Measurements from ENCODE around the gene GPC5. TPM values are rescaled to one million over a fixed set of nuclear protein-coding genes. Genes with fewer than 3 reads are reported as not detected.

The GPC5 gene
- total RNA-seq, 2 experiments from 2014 or later, result 2.4 TPM; not detected in 1

- TF ChIP-seq EZH2phosphoT487 (IDR thresholded peaks at IDR 0.05; ENCODE audit: borderline replicate concordance, low read depth, low read length), result no peak
- TF ChIP-seq CTCF (conservative IDR thresholded peaks at IDR 0.05; ENCODE audit: low read length), result no peak
- Histone ChIP-seq H2AFZ (ENCODE audit: low read length) (no peak overlapping the region), H3K4me3 (ENCODE audit: low read depth, low read length, poor library complexity, severe bottlenecking) (no peak overlapping the region), H3K79me2 (ENCODE audit: insufficient read depth, low read depth, low read length) (no peaks in the 10 kb centered on the region), H3K4me1 (ENCODE audit: insufficient read depth, low read length, poor library complexity, severe bottlenecking) (no peaks in the 10 kb centered on the region), H3K36me3 (ENCODE audit: insufficient read depth, low read length) (no peaks in the 10 kb centered on the region), H4K20me1 (ENCODE audit: insufficient read depth, low read length) (no peaks in the 10 kb centered on the region), H3K4me2 (ENCODE audit: low read length) (no peak overlapping the region), H3K9me2 (ENCODE audit: insufficient read depth, low read length) (no peaks in the 10 kb centered on the region), H3K27ac (ENCODE audit: low read depth, low read length, poor library complexity, severe bottlenecking) (no peak overlapping the region), H3K9me3 (ENCODE audit: low read length) (no peaks in the 10 kb centered on the region)
- no TSS peak for BruUV-seq (replicated peaks)
- DNase-seq (ENCODE audit: low spot score), result no peak
- CTCF ChIA-PET (ENCODE audit: unreplicated experiment), result no interaction called here
- intact Hi-C loops (cut with micrococcal nuclease; ENCODE audit: unreplicated experiment), result no loop called here
- POLR2A ChIA-PET, result interaction anchor here (0.7 to 2.0 kb wide), 2 partner anchors 16 to 52 kb away, joined by 3 to 6 read pairs; no protein-coding TSS in a partner anchor
Measured at GRCh38 chr13:91882918-91883317, 484.5 kb downstream of the GPC5 start.

GRCh38 chr13:91889641-91890040, 491.2 kb downstream of the GPC5 start:
- no peaks in the 10 kb centered on the region for H4K20me1 ChIP-seq (ENCODE audit: insufficient read depth, low read length)
- ChIA-PET POLR2A (interaction anchor here (1.0 to 3.1 kb wide), 3 partner anchors 10 to 49 kb away, joined by 3 to 11 read pairs (median 10); no protein-coding TSS in a partner anchor), CTCF (ENCODE audit: unreplicated experiment) (no interaction called here)
- H3K4me1 ChIP-seq (ENCODE audit: insufficient read depth, low read length, poor library complexity, severe bottlenecking), result no peaks in the 10 kb centered on the region
- H3K9me3 ChIP-seq (ENCODE audit: low read length), result 0 out of 2 replicates have a peak, but pooled peaks cover 4% of the 10 kb centered on the region
- H3K4me3 ChIP-seq (ENCODE audit: low read depth, low read length, poor library complexity, severe bottlenecking), result no peak overlapping the region
- H3K79me2 ChIP-seq (ENCODE audit: insufficient read depth, low read depth, low read length), result no peaks in the 10 kb centered on the region
- H2AFZ ChIP-seq (ENCODE audit: low read length), result no peak overlapping the region
- H3K4me2 ChIP-seq (ENCODE audit: low read length), result no peak overlapping the region
- 0 out of 2 replicates have a peak, but pooled peaks cover 7% of the 10 kb centered on the region for H3K9me2 ChIP-seq (ENCODE audit: insufficient read depth, low read length)
- no peak for TF ChIP-seq CTCF (conservative IDR thresholded peaks at IDR 0.05; ENCODE audit: low read length)
- TF ChIP-seq EZH2phosphoT487 (IDR thresholded peaks at IDR 0.05; ENCODE audit: borderline replicate concordance, low read depth, low read length), result no peak
- no peak overlapping the region for H3K27ac ChIP-seq (ENCODE audit: low read depth, low read length, poor library complexity, severe bottlenecking)
- DNase-seq (ENCODE audit: low spot score), result no peak
- no peaks in the 10 kb centered on the region for H3K36me3 ChIP-seq (ENCODE audit: insufficient read depth, low read length)
- BruUV-seq (replicated peaks), result no TSS peak
- intact Hi-C loops (cut with micrococcal nuclease; ENCODE audit: unreplicated experiment), result no loop called here

GRCh38 chr13:91891141-91891540, 492.7 kb downstream of the GPC5 start:
- no peak overlapping the region for H3K27ac ChIP-seq (ENCODE audit: low read depth, low read length, poor library complexity, severe bottlenecking)
- H3K79me2 ChIP-seq (ENCODE audit: insufficient read depth, low read depth, low read length), result no peaks in the 10 kb centered on the region
- no peak for DNase-seq (ENCODE audit: low spot score)
- intact Hi-C loops (cut with micrococcal nuclease; ENCODE audit: unreplicated experiment), result no loop called here
- no TSS peak for BruUV-seq (replicated peaks)
- H3K9me2 ChIP-seq (ENCODE audit: insufficient read depth, low read length), result 0 out of 2 replicates have a peak, but pooled peaks cover 7% of the 10 kb centered on the region
- H3K4me3 ChIP-seq (ENCODE audit: low read depth, low read length, poor library complexity, severe bottlenecking), result no peak overlapping the region
- H2AFZ ChIP-seq (ENCODE audit: low read length), result no peak overlapping the region
- ChIA-PET CTCF (ENCODE audit: unreplicated experiment) (no interaction called here), POLR2A (interaction anchor here (0.5 to 2.6 kb wide), 11 partner anchors 9 to 215 kb away, joined by 3 to 11 read pairs (median 3); no protein-coding TSS in a partner anchor)
- H4K20me1 ChIP-seq (ENCODE audit: insufficient read depth, low read length), result no peaks in the 10 kb centered on the region
- H3K36me3 ChIP-seq (ENCODE audit: insufficient read depth, low read length), result no peaks in the 10 kb centered on the region
- no peak for TF ChIP-seq CTCF (conservative IDR thresholded peaks at IDR 0.05; ENCODE audit: low read length)
- TF ChIP-seq EZH2phosphoT487 (IDR thresholded peaks at IDR 0.05; ENCODE audit: borderline replicate concordance, low read depth, low read length), result no peak
- no peak overlapping the region for H3K4me2 ChIP-seq (ENCODE audit: low read length)
- H3K9me3 ChIP-seq (ENCODE audit: low read length), result 0 out of 2 replicates have a peak, but pooled peaks cover 4% of the 10 kb centered on the region
- H3K4me1 ChIP-seq (ENCODE audit: insufficient read depth, low read length, poor library complexity, severe bottlenecking), result no peaks in the 10 kb centered on the region

Measured in OCI-LY7 (cell line).